H54 (cell line): Measurements from ENCODE around the gene ZBED1.
A peak's percentile ranks its signal among the peaks of the same experiment; 100 is the strongest.
"Not testable (repeated sequence)": the region's sequence is repeated elsewhere in the genome, so short reads cannot be mapped to it uniquely, and the experiment has no call there.

Source experiments
- DNase-seq: peaks from one replicate; pipeline ENCODE4 v3.0.0; 2011; ENCODE audit warnings: low spot score, mixed read lengths; ENCODE audit not compliant: insufficient read length
- FAIRE-seq: peaks from 3 replicates; lab custom pipeline; 2011; peaks lifted over from hg19 to GRCh38; lab: Jason Lieb, UNC
- POLR2A ChIP-seq: IDR thresholded peaks from 2 replicates; pipeline ENCODE4 v1.6.1; 2011; ENCODE audit warnings: low read depth, mild to moderate bottlenecking, low read length

The ZBED1 gene

GRCh38 chrX:2500803-2501558 is at the start of gene ZBED1, which contains the start of gene DHRSX:
TSS of gene ZBED1 (minus strand) at chrX:2500976. CDS start at chrX:2490719, 10,257 bp downstream.
TSS of gene DHRSX (minus strand) at chrX:2500976. CDS start at chrX:2500925, 51 bp downstream.
- TF ChIP-seq POLR2A = peak; percentile 71
- DNase-seq (peak; percentile 28), FAIRE-seq (no peak)

DNA sequence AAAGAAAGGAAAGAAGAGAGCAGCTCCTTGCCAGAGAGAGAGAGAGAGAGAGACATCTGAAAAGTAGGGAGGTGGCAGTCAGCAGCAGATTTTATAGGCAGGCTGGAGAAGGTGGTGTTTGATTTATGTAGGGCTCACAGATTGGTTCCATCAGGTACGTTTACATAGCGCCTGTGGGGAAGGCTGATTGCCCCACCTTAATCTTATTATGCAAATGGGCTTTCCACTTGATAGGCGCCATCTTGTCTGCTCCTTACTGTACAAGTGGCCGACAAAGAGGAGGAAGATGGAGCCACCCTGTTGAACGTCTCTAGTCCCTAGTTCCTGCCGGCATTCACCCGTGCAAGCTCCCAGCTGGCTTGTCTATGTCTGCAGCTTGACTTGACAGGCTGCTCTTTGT is 49.1 kb upstream of the ZBED1 start:
- DNase-seq (no peak), FAIRE-seq (no peak)
- no peak for TF ChIP-seq POLR2A

GRCh38 chrX:2548711-2549423 is 48.1 kb upstream of the ZBED1 start:
- DNase-seq (no peak), FAIRE-seq (no peak)
- no peak for TF ChIP-seq POLR2A

- DNase-seq (no peak), FAIRE-seq (no peak)
- no peak for TF ChIP-seq POLR2A
These were observed 47.0 kb upstream of the ZBED1 start for GRCh38 chrX:2547736-2548135.

- no peak for DNase-seq
- no peak for FAIRE-seq
- TF ChIP-seq POLR2A = no peak
These were observed 45.7 kb upstream of the ZBED1 start for GRCh38 chrX:2546496-2546895.

DNA sequence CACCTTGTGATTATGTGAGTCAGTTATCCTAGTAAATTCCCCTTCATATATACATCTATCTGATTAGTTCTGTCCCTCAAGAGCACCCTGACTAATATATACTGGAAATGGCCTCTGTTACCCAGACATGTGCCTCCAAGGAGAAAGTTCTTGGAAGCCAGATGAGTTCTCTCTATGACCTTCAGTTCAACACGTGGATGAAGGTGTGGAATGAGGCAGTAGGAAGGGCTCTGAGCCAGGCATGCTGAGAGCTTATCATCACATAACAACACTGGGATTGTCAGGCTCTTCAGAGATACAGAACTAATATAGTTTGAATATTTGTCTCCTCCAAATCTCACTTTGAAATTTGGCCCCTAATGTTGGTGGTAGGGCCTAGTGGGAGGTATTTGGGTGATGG is 44.4 kb upstream of the ZBED1 start:
- DNase-seq (no peak), FAIRE-seq (no peak)
- no peak for TF ChIP-seq POLR2A

DNA sequence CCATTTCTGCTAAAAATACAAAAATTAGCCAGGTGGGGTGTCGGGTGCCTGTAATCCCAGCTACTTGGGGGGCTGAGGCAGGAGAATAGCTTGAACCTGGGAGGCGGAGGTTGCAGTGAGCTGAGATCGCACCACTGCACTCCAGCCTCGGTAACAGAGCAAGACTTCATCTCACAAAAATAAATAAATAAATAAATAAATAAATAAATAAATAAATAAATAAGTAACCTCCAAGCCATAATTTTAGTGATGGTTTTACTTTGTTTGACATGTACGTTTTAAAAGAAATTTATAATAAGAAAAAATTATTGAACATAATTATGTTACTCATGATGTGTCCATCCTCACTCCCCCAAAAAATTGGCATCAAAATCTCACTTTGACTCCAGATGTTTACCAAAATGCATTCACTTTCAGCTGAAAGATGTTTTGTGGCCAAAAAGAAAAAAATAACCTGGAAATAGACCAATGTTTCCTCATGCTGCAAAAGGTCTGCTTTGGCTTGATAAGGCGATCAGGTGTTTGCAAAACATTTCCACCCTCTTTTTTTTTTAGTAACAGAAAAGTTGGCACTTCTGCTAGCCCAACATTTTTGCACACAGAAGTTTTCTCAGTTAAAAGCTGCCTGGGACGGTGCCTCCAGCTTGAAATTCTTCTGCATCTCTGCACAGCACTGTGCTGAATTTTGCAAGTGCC is 42.2 kb upstream of the ZBED1 start:
- TF ChIP-seq POLR2A = no peak
- FAIRE-seq (no peak), DNase-seq (no peak)

DNA sequence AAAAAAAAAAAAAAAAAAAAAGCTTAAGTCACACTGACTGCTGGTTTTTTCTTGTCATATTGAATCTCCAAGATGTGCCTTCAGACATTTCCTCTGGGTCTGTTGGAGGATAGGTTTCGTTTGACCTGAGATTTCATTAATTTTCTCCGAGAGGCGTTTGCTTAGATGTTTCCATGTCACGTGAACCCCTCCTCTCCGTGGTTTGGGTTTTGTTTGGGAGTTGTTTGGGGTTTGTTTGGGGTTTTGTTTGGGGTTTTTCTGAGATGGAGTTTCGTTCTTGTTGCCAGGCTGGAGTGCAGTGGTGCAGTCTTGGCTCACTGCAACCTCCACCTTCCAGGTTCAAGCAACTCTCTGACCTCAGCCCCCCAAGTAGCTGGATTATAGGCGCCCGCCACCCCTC is 40.8 kb upstream of the ZBED1 start:
- no peak for TF ChIP-seq POLR2A
- FAIRE-seq (no peak), DNase-seq (no peak)

GRCh38 chrX:2540426-2540947 is 39.7 kb upstream of the ZBED1 start:
- no peak for FAIRE-seq
- no peak for TF ChIP-seq POLR2A
- DNase-seq = no peak

GRCh38 chrX:2539586-2539985 is 38.8 kb upstream of the ZBED1 start:
- no peak for FAIRE-seq
- DNase-seq = no peak
- no peak for TF ChIP-seq POLR2A

- DNase-seq (no peak), FAIRE-seq (no peak)
- TF ChIP-seq POLR2A = no peak
These were observed 37.4 kb upstream of the ZBED1 start for GRCh38 chrX:2538031-2538757.

DNA sequence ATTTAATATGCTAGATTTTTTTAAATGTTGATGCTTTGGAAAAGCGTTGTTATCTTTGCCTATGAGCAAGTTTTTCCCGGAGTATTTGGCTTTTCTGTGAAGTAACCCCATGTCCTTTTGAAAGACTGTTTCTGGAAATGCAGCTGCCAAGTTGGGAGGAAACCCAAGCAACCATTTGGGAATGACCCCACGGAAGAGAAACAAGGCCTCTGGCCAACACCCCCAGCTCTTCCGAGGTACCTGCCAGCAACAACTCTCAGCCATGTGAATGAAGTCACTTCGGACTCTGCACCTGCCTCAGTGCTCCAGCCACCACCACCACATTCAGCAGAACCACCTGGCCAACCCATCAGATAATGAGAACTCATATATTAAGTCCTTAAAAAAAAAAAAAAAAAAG is 36.2 kb upstream of the ZBED1 start:
- FAIRE-seq (no peak), DNase-seq (no peak)
- TF ChIP-seq POLR2A = no peak

DNA sequence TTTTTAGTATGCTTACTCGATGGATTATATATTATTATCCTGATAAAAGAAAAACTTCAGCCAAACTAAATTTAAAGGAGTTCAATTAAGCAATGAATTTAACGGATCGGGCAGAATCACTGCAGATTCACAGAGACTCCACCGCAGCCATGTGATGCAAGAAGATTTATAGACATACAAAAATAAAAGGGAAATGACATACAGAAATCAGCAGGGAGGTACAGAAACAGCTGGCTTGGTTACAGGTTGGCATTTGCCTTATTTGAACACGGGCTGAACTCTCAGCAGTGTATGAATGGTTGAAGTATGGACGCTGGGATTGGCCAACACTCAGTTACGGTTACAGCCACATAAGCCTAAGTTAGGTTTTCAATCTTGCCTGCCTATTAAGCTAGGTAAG is 35.4 kb upstream of the ZBED1 start:
- DNase-seq = no peak
- no peak for FAIRE-seq
- no peak for TF ChIP-seq POLR2A

DNA sequence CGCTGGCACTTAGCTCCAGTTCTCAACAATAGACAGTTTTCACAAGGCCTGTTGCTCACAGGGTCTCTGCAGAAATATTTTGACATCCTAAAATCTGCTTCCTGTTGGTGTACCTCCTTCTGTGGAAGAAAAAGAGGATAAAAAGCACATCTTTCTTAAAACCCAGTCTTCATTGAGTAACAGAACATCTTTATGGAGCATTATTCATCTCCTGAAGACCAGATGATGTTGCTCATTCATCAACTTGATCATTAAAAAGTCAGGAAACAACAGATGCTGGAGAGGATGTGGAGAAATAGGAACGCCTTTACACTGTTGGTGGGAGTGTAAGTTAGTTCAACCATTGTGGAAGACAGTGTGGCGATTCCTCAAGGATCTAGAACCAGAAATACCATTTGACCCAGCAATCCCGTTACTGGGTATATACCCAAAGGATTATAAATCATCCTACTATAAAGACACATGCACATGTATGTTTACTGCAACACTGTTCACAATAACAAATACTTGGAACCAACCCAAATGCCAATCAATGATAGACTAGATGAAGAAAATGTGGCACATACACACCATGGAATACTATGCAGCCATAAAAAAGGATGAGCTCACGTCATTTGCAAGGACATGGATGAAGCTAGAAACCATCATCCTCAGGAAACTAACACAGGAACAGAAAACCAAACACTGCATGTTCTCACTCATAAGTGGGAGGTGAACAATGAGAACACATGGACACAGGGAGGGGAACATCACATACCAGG is 33.7 kb upstream of the ZBED1 start:
- not testable (repeated sequence) for FAIRE-seq

More for the DNA sequence above, 33.7 kb upstream of the ZBED1 start:
- DNase-seq = not testable (repeated sequence)
